ENCODE results near the gene ANLN.
"Not testable (repeated sequence)": the region's sequence is repeated elsewhere in the genome, so short reads cannot be mapped to it uniquely, and the experiment has no call there.

ANLN gene

GRCh38 chr7:36389371-36390198 lies at the start of gene ANLN:
Gene ANLN (plus strand): TSS chr7:36389862. CDS start chr7:36390027, 165 bp downstream.
- DNase-seq: peak; percentile 90

GRCh38 chr7:36343548-36343947 lies 46.1 kb upstream of the ANLN start:
- no peak for DNase-seq

GRCh38 chr7:36344622-36345021 lies 45.0 kb upstream of the ANLN start:
- no peak for DNase-seq

- no peak for DNase-seq
Observed at GRCh38 chr7:36346260-36346831, 43.3 kb upstream of the ANLN start.

- DNase-seq: no peak
Observed at GRCh38 chr7:36348256-36348655, 41.4 kb upstream of the ANLN start.

GRCh38 chr7:36348771-36349170 lies 40.9 kb upstream of the ANLN start:
- no peak for DNase-seq

GRCh38 chr7:36349626-36350025 lies 40.0 kb upstream of the ANLN start:
- DNase-seq: no peak

GRCh38 chr7:36355490-36355889 lies 34.2 kb upstream of the ANLN start:
- no peak for DNase-seq

GRCh38 chr7:36357054-36357453 lies 32.6 kb upstream of the ANLN start:
- no peak for DNase-seq

GRCh38 chr7:36358589-36358988 lies 31.1 kb upstream of the ANLN start:
- DNase-seq: no peak

GRCh38 chr7:36360244-36360643 lies 29.4 kb upstream of the ANLN start:
- DNase-seq: no peak

GRCh38 chr7:36361227-36361626 lies 28.4 kb upstream of the ANLN start:
- no peak for DNase-seq

GRCh38 chr7:36363515-36363914 lies 26.1 kb upstream of the ANLN start:
- DNase-seq: no peak

- DNase-seq: no peak
Observed at GRCh38 chr7:36366005-36366717, 23.5 kb upstream of the ANLN start.

GRCh38 chr7:36366718-36367560 lies 22.7 kb upstream of the ANLN start:
- DNase-seq: peak; percentile 93

- no peak for DNase-seq
Observed at GRCh38 chr7:36367561-36368077, 22.0 kb upstream of the ANLN start.

- DNase-seq: no peak
Observed at GRCh38 chr7:36368496-36368895, 21.2 kb upstream of the ANLN start.

GRCh38 chr7:36369171-36369570 lies 20.5 kb upstream of the ANLN start:
- no peak for DNase-seq

GRCh38 chr7:36370046-36370445 lies 19.6 kb upstream of the ANLN start:
- DNase-seq: no peak

- DNase-seq: no peak
Observed at GRCh38 chr7:36372156-36372555, 17.5 kb upstream of the ANLN start.

GRCh38 chr7:36378555-36378954 lies 11.1 kb upstream of the ANLN start:
- not testable (repeated sequence) for DNase-seq

- DNase-seq: peak; percentile 52
Observed at GRCh38 chr7:36379831-36380504, 9.7 kb upstream of the ANLN start.
